Measurements from ENCODE around the gene EXOC4. TPM values are rescaled to one million over a fixed set of nuclear protein-coding genes. Genes with fewer than 3 reads are reported as not detected.

The EXOC4 gene
- polyA plus RNA-seq, 1 experiment, result 45.9 TPM

GRCh38 chr7:133349101-133349500, 96.2 kb downstream of the EXOC4 start:
- H3K4me3 ChIP-seq (ENCODE audit: low read depth, low read length), result no peak overlapping the region
- no peaks in the 10 kb centered on the region for H3K27me3 ChIP-seq (ENCODE audit: control insufficient read depth, insufficient read depth, low read length)
- ChIA-PET CTCF (no interaction called here), POLR2A (no interaction called here)
- no peaks in the 10 kb centered on the region for H3K36me3 ChIP-seq (ENCODE audit: control insufficient read depth, insufficient read depth, low read length)
- no peak for TF ChIP-seq CTCF (IDR thresholded peaks at IDR 0.05; ENCODE audit: insufficient read depth, low read depth, low read length)
- DNase-seq (ENCODE audit: low read depth), result no peak

GRCh38 chr7:133352430-133352829, 99.6 kb downstream of the EXOC4 start:
- no peak for DNase-seq (ENCODE audit: low read depth)
- no peak for TF ChIP-seq CTCF (IDR thresholded peaks at IDR 0.05; ENCODE audit: insufficient read depth, low read depth, low read length)
- ChIA-PET POLR2A (interaction anchor here (0.6 kb wide), 1 partner anchor 528 kb away, joined by 4 read pairs; no protein-coding TSS in a partner anchor), CTCF (no interaction called here)
- H3K4me3 ChIP-seq (ENCODE audit: low read depth, low read length), result no peak overlapping the region
- no peaks in the 10 kb centered on the region for H3K36me3 ChIP-seq (ENCODE audit: control insufficient read depth, insufficient read depth, low read length)
- H3K27me3 ChIP-seq (ENCODE audit: control insufficient read depth, insufficient read depth, low read length), result no peaks in the 10 kb centered on the region

GRCh38 chr7:133353775-133354174, 100.9 kb downstream of the EXOC4 start:
- TF ChIP-seq CTCF (IDR thresholded peaks at IDR 0.05; ENCODE audit: insufficient read depth, low read depth, low read length), result no peak
- H3K36me3 ChIP-seq (ENCODE audit: control insufficient read depth, insufficient read depth, low read length), result no peaks in the 10 kb centered on the region
- no peaks in the 10 kb centered on the region for H3K27me3 ChIP-seq (ENCODE audit: control insufficient read depth, insufficient read depth, low read length)
- CTCF ChIA-PET, result interaction anchor here (0.6 to 1.0 kb wide), 6 partner anchors 10 to 1258 kb away, joined by 3 to 4 read pairs (median 3); no protein-coding TSS in a partner anchor
- H3K4me3 ChIP-seq (ENCODE audit: low read depth, low read length), result no peak overlapping the region
- DNase-seq (ENCODE audit: low read depth), result no peak
- POLR2A ChIA-PET, result no interaction called here

- ChIA-PET CTCF (no interaction called here), POLR2A (no interaction called here)
- H3K4me3 ChIP-seq (ENCODE audit: low read depth, low read length), result no peak overlapping the region
- H3K36me3 ChIP-seq (ENCODE audit: control insufficient read depth, insufficient read depth, low read length), result no peaks in the 10 kb centered on the region
- TF ChIP-seq CTCF (IDR thresholded peaks at IDR 0.05; ENCODE audit: insufficient read depth, low read depth, low read length), result no peak
- DNase-seq (ENCODE audit: low read depth), result no peak
- H3K27me3 ChIP-seq (ENCODE audit: control insufficient read depth, insufficient read depth, low read length), result no peaks in the 10 kb centered on the region
These were observed 101.9 kb downstream of the EXOC4 start for GRCh38 chr7:133354546-133355324.

- H3K27me3 ChIP-seq (ENCODE audit: control insufficient read depth, insufficient read depth, low read length), result no peaks in the 10 kb centered on the region
- no peak for TF ChIP-seq CTCF (IDR thresholded peaks at IDR 0.05; ENCODE audit: insufficient read depth, low read depth, low read length)
- ChIA-PET POLR2A (no interaction called here), CTCF (no interaction called here)
- no peaks in the 10 kb centered on the region for H3K36me3 ChIP-seq (ENCODE audit: control insufficient read depth, insufficient read depth, low read length)
- H3K4me3 ChIP-seq (ENCODE audit: low read depth, low read length), result no peak overlapping the region
- no peak for DNase-seq (ENCODE audit: low read depth)
These were observed 102.4 kb downstream of the EXOC4 start for GRCh38 chr7:133355325-133355708.
